ENCODE measurements around the gene ZNG1B. TPM values are rescaled to one million over a fixed set of nuclear protein-coding genes. Genes with fewer than 3 reads are reported as not detected.
"Not testable (repeated sequence)": the region's sequence is repeated elsewhere in the genome, so short reads cannot be mapped to it uniquely, and the experiment has no call there.

ZNG1B gene
- total RNA-seq, 1 donor from 2014 or later, result 35.5 TPM

- H3K36me3 Mint-ChIP-seq (ENCODE audit: low read depth); DNase-seq (ENCODE audit: low spot score); intact Hi-C loops (cut with micrococcal nuclease); H3K27ac Mint-ChIP-seq; H3K9me3 Mint-ChIP-seq: not testable (repeated sequence)
- Mint-ChIP-seq H3K27me3 (ENCODE audit: insufficient read depth) (peaks cover 24% of the 10 kb centered on the region), H3K4me3 (peak within 1 kb of the TSS; percentile 59), H3K4me1 (ENCODE audit: low read depth) (peaks cover 15% of the 10 kb centered on the region)
Measured at GRCh38 chr2:113498365-113498764, 60.9 kb downstream of the ZNG1B start, which contains the start of gene FOXD4L1. FOXD4L1 (plus strand) TSS chr2:113498665; CDS start chr2:113499257, 592 bp downstream.

GRCh38 chr2:113499019-113499885 lies 61.8 kb downstream of the ZNG1B start:
- peaks cover 15% of the 10 kb centered on the region for H3K4me1 Mint-ChIP-seq (ENCODE audit: low read depth)
- DNase-seq (ENCODE audit: low spot score); H3K27ac Mint-ChIP-seq; intact Hi-C loops (cut with micrococcal nuclease); H3K36me3 Mint-ChIP-seq (ENCODE audit: low read depth); H3K9me3 Mint-ChIP-seq: not testable (repeated sequence)
- H3K4me3 Mint-ChIP-seq, result peak overlapping the region; percentile 33
- H3K27me3 Mint-ChIP-seq (ENCODE audit: insufficient read depth), result peaks cover 27% of the 10 kb centered on the region

GRCh38 chr2:113499886-113500722 lies 62.6 kb downstream of the ZNG1B start:
- not testable (repeated sequence) for H3K9me3 Mint-ChIP-seq; DNase-seq (ENCODE audit: low spot score); H3K27ac Mint-ChIP-seq; H3K36me3 Mint-ChIP-seq (ENCODE audit: low read depth)
- peaks cover 31% of the 10 kb centered on the region for H3K27me3 Mint-ChIP-seq (ENCODE audit: insufficient read depth)
- H3K4me3 Mint-ChIP-seq, result peak overlapping the region; percentile 47
- intact Hi-C loops (cut with micrococcal nuclease), result loop anchor here (5.0 kb wide), 1 partner anchor 223 kb away; the partner anchor contains the start of gene PAX8
- H3K4me1 Mint-ChIP-seq (ENCODE audit: low read depth), result peaks cover 15% of the 10 kb centered on the region

- peaks cover 15% of the 10 kb centered on the region for H3K4me1 Mint-ChIP-seq (ENCODE audit: low read depth)
- peaks cover 33% of the 10 kb centered on the region for H3K27me3 Mint-ChIP-seq (ENCODE audit: insufficient read depth)
- H3K9me3 Mint-ChIP-seq; H3K27ac Mint-ChIP-seq; DNase-seq (ENCODE audit: low spot score); H3K36me3 Mint-ChIP-seq (ENCODE audit: low read depth): not testable (repeated sequence)
- intact Hi-C loops (cut with micrococcal nuclease), result loop anchor here (5.0 kb wide), 1 partner anchor 223 kb away; the partner anchor contains the start of gene PAX8
- peak overlapping the region; percentile 47 for H3K4me3 Mint-ChIP-seq
Measured at GRCh38 chr2:113500723-113501038, 63.2 kb downstream of the ZNG1B start.

GRCh38 chr2:113502216-113503093 lies 65.0 kb downstream of the ZNG1B start:
- peak overlapping the region; percentile 79 for H3K4me3 Mint-ChIP-seq
- H3K4me1 Mint-ChIP-seq (ENCODE audit: low read depth), result peaks cover 15% of the 10 kb centered on the region
- peaks cover 35% of the 10 kb centered on the region for H3K27me3 Mint-ChIP-seq (ENCODE audit: insufficient read depth)
- DNase-seq (ENCODE audit: low spot score); H3K36me3 Mint-ChIP-seq (ENCODE audit: low read depth); H3K9me3 Mint-ChIP-seq: not testable (repeated sequence)
- H3K27ac Mint-ChIP-seq, result peak overlapping the region; percentile 40
- intact Hi-C loops (cut with micrococcal nuclease), result loop anchor here (5.0 kb wide), 1 partner anchor 225 kb away; the partner anchor contains the start of gene PAX8

- peak overlapping the region; percentile 55 for H3K27ac Mint-ChIP-seq
- H3K4me1 Mint-ChIP-seq (ENCODE audit: low read depth), result peaks cover 15% of the 10 kb centered on the region
- H3K27me3 Mint-ChIP-seq (ENCODE audit: insufficient read depth), result peaks cover 36% of the 10 kb centered on the region
- H3K4me3 Mint-ChIP-seq, result peak overlapping the region; percentile 79
- H3K9me3 Mint-ChIP-seq; H3K36me3 Mint-ChIP-seq (ENCODE audit: low read depth); DNase-seq (ENCODE audit: low spot score): not testable (repeated sequence)
- intact Hi-C loops (cut with micrococcal nuclease), result loop anchor here (5.0 kb wide), 1 partner anchor 226 kb away; the partner anchor contains the start of gene PAX8
Measured at GRCh38 chr2:113503094-113504042, 65.9 kb downstream of the ZNG1B start.

GRCh38 chr2:113504081-113504480 lies 66.6 kb downstream of the ZNG1B start:
- intact Hi-C loops (cut with micrococcal nuclease), result loop anchor here (5.0 kb wide), 1 partner anchor 227 kb away; the partner anchor contains the start of gene PAX8
- Mint-ChIP-seq H3K4me3 (peak overlapping the region; percentile 17), H3K4me1 (ENCODE audit: low read depth) (peaks cover 12% of the 10 kb centered on the region), H3K27me3 (ENCODE audit: insufficient read depth) (peaks cover 32% of the 10 kb centered on the region)
- not testable (repeated sequence) for H3K27ac Mint-ChIP-seq; H3K36me3 Mint-ChIP-seq (ENCODE audit: low read depth); DNase-seq (ENCODE audit: low spot score); H3K9me3 Mint-ChIP-seq

- H3K9me3 Mint-ChIP-seq; DNase-seq (ENCODE audit: low spot score); intact Hi-C loops (cut with micrococcal nuclease); H3K4me1 Mint-ChIP-seq (ENCODE audit: low read depth); H3K4me3 Mint-ChIP-seq; H3K36me3 Mint-ChIP-seq (ENCODE audit: low read depth): not testable (repeated sequence)
- H3K27ac Mint-ChIP-seq, result peak overlapping the region; percentile 55
- H3K27me3 Mint-ChIP-seq (ENCODE audit: insufficient read depth), result peaks cover 26% of the 10 kb centered on the region
Measured at GRCh38 chr2:113507394-113508140, 70.1 kb downstream of the ZNG1B start.

GRCh38 chr2:113508187-113508586 lies 70.7 kb downstream of the ZNG1B start:
- H3K4me1 Mint-ChIP-seq (ENCODE audit: low read depth); DNase-seq (ENCODE audit: low spot score); H3K4me3 Mint-ChIP-seq; H3K36me3 Mint-ChIP-seq (ENCODE audit: low read depth); H3K9me3 Mint-ChIP-seq; intact Hi-C loops (cut with micrococcal nuclease); H3K27ac Mint-ChIP-seq: not testable (repeated sequence)
- H3K27me3 Mint-ChIP-seq (ENCODE audit: insufficient read depth), result peaks cover 22% of the 10 kb centered on the region

- H3K27ac Mint-ChIP-seq; intact Hi-C loops (cut with micrococcal nuclease); H3K4me3 Mint-ChIP-seq; H3K9me3 Mint-ChIP-seq; DNase-seq (ENCODE audit: low spot score); H3K36me3 Mint-ChIP-seq (ENCODE audit: low read depth); H3K4me1 Mint-ChIP-seq (ENCODE audit: low read depth): not testable (repeated sequence)
- H3K27me3 Mint-ChIP-seq (ENCODE audit: insufficient read depth), result peaks cover 17% of the 10 kb centered on the region
Measured at GRCh38 chr2:113510913-113511312, 73.4 kb downstream of the ZNG1B start.

- H3K4me1 Mint-ChIP-seq (ENCODE audit: low read depth); DNase-seq (ENCODE audit: low spot score); H3K9me3 Mint-ChIP-seq; H3K4me3 Mint-ChIP-seq; H3K27ac Mint-ChIP-seq; intact Hi-C loops (cut with micrococcal nuclease); H3K36me3 Mint-ChIP-seq (ENCODE audit: low read depth): not testable (repeated sequence)
- peaks cover 17% of the 10 kb centered on the region for H3K27me3 Mint-ChIP-seq (ENCODE audit: insufficient read depth)
Measured at GRCh38 chr2:113511859-113512258, 74.4 kb downstream of the ZNG1B start.
